GM12875 (cell line): ENCODE data around the gene ADK.

Experiments
- H3K4me3 ChIP-seq: one replicate; pipeline ENCODE4 v1.5.1; 2011; ENCODE audit warnings: low read depth, low read length, control low read depth
- TF ChIP-seq, protein P1 (sequence below): IDR thresholded peaks from 2 replicates; pipeline ENCODE4 v1.5.1; 2011; ENCODE audit warnings: low read depth, mild to moderate bottlenecking, control low read depth, inconsistent platforms, low read length, moderate library complexity, borderline replicate concordance; ENCODE audit not compliant: insufficient read depth

Gene ADK

DNA sequence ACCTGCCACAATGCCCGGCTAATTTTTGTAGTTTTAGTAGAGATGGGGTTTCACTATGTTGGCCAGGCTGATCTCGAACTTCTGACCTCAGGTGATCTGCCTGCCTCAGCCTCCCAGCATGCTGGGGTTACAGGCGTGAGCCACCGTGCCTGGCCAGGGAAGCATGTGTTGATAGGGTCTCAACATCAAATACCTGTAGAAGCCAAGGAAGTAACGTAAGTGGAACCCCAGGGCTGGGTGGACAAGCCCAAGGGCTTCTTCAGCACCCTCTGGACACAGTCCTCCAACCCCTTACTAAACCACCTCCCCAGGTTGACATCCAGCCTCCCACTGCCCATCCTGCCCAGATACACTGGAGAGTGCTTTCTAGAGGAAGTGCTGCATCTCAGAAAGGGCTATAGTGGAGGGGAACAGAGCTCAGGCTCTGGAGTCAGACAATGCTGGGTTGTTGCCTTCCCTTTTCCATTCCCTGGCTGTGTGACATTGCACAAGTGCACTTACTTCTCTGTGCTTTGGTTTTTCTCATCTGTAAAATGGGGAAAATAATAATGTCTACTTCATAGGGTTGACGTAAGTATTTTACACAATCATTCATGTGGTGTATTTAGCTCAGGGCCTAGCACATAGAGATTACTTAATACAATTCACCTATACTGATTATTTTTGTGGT is 601.5 kb downstream of the ADK start:
- no peak overlapping the region for H3K4me3 ChIP-seq
- TF ChIP-seq, protein P1, sequence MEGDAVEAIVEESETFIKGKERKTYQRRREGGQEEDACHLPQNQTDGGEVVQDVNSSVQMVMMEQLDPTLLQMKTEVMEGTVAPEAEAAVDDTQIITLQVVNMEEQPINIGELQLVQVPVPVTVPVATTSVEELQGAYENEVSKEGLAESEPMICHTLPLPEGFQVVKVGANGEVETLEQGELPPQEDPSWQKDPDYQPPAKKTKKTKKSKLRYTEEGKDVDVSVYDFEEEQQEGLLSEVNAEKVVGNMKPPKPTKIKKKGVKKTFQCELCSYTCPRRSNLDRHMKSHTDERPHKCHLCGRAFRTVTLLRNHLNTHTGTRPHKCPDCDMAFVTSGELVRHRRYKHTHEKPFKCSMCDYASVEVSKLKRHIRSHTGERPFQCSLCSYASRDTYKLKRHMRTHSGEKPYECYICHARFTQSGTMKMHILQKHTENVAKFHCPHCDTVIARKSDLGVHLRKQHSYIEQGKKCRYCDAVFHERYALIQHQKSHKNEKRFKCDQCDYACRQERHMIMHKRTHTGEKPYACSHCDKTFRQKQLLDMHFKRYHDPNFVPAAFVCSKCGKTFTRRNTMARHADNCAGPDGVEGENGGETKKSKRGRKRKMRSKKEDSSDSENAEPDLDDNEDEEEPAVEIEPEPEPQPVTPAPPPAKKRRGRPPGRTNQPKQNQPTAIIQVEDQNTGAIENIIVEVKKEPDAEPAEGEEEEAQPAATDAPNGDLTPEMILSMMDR: no peak

DNA sequence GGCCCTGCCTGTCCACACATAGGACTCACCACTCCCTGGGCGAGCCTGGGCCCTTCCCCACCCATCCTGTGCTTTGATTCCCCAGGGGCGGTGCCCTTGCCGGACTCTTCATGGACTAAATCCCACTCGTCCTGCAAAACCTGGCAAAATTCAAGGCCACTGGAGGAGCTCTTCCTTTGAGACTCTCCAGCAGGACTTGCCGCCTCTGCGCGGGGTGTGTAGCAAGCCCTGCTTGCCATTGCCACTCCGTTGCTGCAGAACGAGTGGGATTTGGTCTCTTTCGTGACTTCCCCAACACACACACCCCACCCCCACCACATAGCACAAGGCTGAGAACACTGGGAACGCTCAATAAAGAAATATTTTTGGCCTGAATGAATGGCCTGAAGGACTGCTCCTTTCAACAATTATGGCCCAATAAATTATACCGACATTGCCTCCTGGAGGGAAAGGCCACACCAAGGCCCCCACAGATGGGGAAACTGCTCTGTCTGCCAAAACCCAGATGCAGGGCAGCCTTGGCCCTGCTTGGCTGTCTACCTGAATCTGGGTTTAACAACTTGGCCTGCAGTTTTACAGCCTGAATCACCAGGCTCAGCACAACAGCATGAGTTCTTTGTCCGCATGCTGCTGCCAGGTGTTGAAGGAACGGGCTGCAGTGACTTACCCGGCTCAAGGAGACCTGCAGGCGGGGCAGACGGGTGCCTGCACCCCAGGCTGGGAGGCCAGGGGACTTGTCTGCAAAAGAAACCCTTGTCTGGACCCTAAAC is 602.6 kb downstream of the ADK start:
- no peak overlapping the region for H3K4me3 ChIP-seq
- TF ChIP-seq, protein P1: no peak

- TF ChIP-seq, protein P1: no peak
- H3K4me3 ChIP-seq: no peak overlapping the region
Observed at GRCh38 chr10:74754381-74754821, 603.4 kb downstream of the ADK start.

- H3K4me3 ChIP-seq: no peak overlapping the region
- TF ChIP-seq, protein P1: no peak
Observed at GRCh38 chr10:74755273-74755672, 604.3 kb downstream of the ADK start.
